GM10248 (cell line): ENCODE measurements around the gene SDK1.

Experiments
- CTCF ChIA-PET: fragments of 300-600 bp; sonication (Branson Sonifier 250); formaldehyde crosslinking; extraction: SDS; loops from one replicate; lab custom pipeline; 2021; ENCODE audit warnings: antibody characterized with exemption; lab: Yijun Ruan, JAX
- POLR2A ChIA-PET: fragments of 350-650 bp; sonication (Branson Sonifier 250); formaldehyde crosslinking; extraction: SDS; loops from one replicate; lab custom pipeline; 2020; ENCODE audit warnings: antibody characterized with exemption; lab: Yijun Ruan, JAX
- DNase-seq: peaks from one replicate; pipeline ENCODE4 v3.0.0; 2012; ENCODE audit errors: extremely low spot score
- CTCF ChIP-seq: IDR thresholded peaks from 2 replicates; pipeline ENCODE4 v1.5.1; 2012; ENCODE audit warnings: mild to moderate bottlenecking, low read depth; ENCODE audit errors: extremely low read depth, missing control alignments, control extremely low read depth

SDK1 gene

GRCh38 chr7:4238861-4239260 lies 937.8 kb downstream of the SDK1 start:
- DNase-seq: no peak
- POLR2A ChIA-PET: no interaction called here
- CTCF ChIA-PET: no interaction called here
- no peak for TF ChIP-seq CTCF

GRCh38 chr7:4240042-4240441 lies 939.0 kb downstream of the SDK1 start:
- CTCF ChIA-PET: no interaction called here
- POLR2A ChIA-PET: no interaction called here
- no peak for DNase-seq
- TF ChIP-seq CTCF: no peak

- CTCF ChIA-PET: interaction anchor here (1.7 kb wide), 1 partner anchor 15 kb away, joined by 5 read pairs; no protein-coding TSS in a partner anchor
- POLR2A ChIA-PET: no interaction called here
- no peak for TF ChIP-seq CTCF
- no peak for DNase-seq
Measured at GRCh38 chr7:4240520-4241303, 939.7 kb downstream of the SDK1 start.

GRCh38 chr7:4241304-4241612 lies 940.2 kb downstream of the SDK1 start:
- DNase-seq: no peak
- no peak for TF ChIP-seq CTCF
- CTCF ChIA-PET: interaction anchor here (1.7 kb wide), 1 partner anchor 14 kb away, joined by 5 read pairs; no protein-coding TSS in a partner anchor

GRCh38 chr7:4241791-4242190 lies 940.7 kb downstream of the SDK1 start:
- no peak for TF ChIP-seq CTCF
- POLR2A ChIA-PET: no interaction called here
- CTCF ChIA-PET: interaction anchor here (1.7 kb wide), 1 partner anchor 14 kb away, joined by 5 read pairs; no protein-coding TSS in a partner anchor
- DNase-seq: no peak

More at GRCh38 chr7:4241304-4241612, 940.2 kb downstream of the SDK1 start:
- POLR2A ChIA-PET: no interaction called here

GRCh38 chr7:4242706-4243105 lies 941.7 kb downstream of the SDK1 start:
- ChIA-PET POLR2A (no interaction called here), CTCF (no interaction called here)
- DNase-seq: no peak
- no peak for TF ChIP-seq CTCF
